C4-2B (cell line): ENCODE results near the gene ZSCAN10.

Experiments used
- ZFX ChIP-seq: fragments of 450-650 bp; IDR thresholded peaks from 2 replicates; pipeline ENCODE4 v1.6.1; 2017
- TF ChIP-seq, protein P1 (sequence below): fragments of 450-650 bp; conservative IDR thresholded peaks from 2 replicates; pipeline ENCODE4 v1.5.1; 2017; ENCODE audit warnings: mild to moderate bottlenecking

DNA sequence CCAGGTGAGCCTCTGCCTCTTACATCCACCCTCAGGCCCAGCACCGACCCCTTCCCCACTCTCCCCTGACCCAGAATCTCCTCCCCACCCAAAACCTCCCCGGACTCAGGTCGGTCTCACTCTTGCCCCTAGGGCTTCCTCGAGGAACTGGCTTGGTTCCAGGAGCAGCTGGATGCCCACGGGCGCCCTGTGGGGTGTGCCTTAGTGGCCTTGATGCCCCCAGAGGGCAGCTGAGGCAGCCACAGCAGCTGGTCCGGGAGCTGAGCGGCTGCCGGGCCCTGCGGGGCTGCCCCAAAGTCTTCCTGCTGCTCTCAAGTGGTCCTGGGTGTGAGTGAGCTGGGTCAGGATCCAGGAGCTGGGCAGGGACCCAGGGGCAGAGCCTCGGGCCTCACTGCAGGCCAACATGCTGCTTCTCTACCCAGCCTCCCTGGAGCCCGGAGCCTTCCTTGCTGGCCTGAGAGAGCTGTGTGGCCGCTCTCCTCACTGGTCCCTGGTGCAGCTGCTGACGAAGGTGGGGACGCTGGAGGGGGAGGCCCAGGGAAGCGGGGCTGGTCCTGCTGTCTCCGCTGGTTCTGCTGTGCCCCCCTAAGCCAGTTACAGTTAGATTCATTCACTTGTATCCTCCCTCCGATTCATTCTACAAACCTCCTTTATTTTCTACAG is 45.4 kb upstream of the ZSCAN10 start:
- TF ChIP-seq, protein P1, sequence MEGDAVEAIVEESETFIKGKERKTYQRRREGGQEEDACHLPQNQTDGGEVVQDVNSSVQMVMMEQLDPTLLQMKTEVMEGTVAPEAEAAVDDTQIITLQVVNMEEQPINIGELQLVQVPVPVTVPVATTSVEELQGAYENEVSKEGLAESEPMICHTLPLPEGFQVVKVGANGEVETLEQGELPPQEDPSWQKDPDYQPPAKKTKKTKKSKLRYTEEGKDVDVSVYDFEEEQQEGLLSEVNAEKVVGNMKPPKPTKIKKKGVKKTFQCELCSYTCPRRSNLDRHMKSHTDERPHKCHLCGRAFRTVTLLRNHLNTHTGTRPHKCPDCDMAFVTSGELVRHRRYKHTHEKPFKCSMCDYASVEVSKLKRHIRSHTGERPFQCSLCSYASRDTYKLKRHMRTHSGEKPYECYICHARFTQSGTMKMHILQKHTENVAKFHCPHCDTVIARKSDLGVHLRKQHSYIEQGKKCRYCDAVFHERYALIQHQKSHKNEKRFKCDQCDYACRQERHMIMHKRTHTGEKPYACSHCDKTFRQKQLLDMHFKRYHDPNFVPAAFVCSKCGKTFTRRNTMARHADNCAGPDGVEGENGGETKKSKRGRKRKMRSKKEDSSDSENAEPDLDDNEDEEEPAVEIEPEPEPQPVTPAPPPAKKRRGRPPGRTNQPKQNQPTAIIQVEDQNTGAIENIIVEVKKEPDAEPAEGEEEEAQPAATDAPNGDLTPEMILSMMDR = no peak
- TF ChIP-seq ZFX = no peak
